ENCODE results near the gene DDX31. TPM values are rescaled to one million over a fixed set of nuclear protein-coding genes. Genes with fewer than 3 reads are reported as not detected.

DDX31 gene
- total RNA-seq, 1 experiment from 2014 or later = 28.4 TPM

DNA sequence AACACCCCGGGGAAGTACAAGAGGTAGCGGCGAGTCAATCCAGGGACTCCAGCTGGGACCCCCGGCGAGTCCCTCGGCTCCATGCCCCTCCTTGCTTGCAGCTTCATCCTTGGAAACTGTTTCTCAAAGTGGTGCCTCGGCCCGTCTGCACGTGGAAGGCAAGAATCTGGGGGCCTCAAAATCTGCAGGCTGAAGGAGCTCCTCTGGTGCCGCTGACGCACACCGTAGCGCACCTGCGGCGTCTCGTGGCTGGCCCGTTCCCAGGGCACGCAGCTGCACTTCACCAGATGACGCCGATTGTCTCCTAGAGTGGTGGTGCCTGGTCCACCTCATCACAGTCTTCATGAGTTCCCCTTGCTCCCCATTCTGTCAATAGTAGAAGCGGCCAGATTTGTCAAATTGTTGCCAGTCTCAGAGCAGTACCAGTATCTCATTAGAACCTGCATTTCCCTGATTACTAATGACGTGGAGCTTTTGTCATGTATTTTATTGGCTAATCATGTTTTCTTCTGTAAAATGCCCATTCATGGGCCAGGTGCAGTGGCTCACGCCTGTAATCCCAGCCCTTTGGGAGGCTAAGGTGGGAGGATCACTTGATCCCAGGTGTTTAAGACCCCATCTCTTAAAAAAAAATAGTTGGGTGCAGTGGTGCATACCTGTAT is 39.1 kb upstream of the DDX31 start:
- no peaks in the 10 kb centered on the region for H3K79me2 ChIP-seq (ENCODE audit: insufficient read depth, low read length)
- no peak overlapping the region for H2BK120ac ChIP-seq (ENCODE audit: low read depth, low read length, poor library complexity, severe bottlenecking)
- no peak overlapping the region for H2AFZ ChIP-seq (ENCODE audit: low read length)
- no peak overlapping the region for H2AK5ac ChIP-seq (ENCODE audit: insufficient read length, low read length)
- H4K20me1 ChIP-seq (ENCODE audit: control insufficient read depth, insufficient read depth, insufficient read length) = no peaks in the 10 kb centered on the region
- no peaks in the 10 kb centered on the region for H3K4me1 ChIP-seq (ENCODE audit: insufficient read depth, low read length)
- H2BK20ac ChIP-seq (ENCODE audit: low read depth, low read length, poor library complexity, severe bottlenecking) = no peak overlapping the region
- no peak overlapping the region for H3K18ac ChIP-seq (ENCODE audit: insufficient read length, low read depth, low read length)
- no peak overlapping the region for H2BK12ac ChIP-seq (ENCODE audit: insufficient read length, low read depth, low read length)
- WGBS (ENCODE audit: extremely low coverage, insufficient read length, low lambda C conversion rate) = no CpG with 5 or more reads among the region's 23 CpGs
- H2BK15ac ChIP-seq (ENCODE audit: low read depth, low read length) = no peak overlapping the region
- H4K91ac ChIP-seq (ENCODE audit: insufficient read length, low read depth, low read length) = no peak overlapping the region
- DNase-seq = no peak
- no peaks in the 10 kb centered on the region for H3K79me1 ChIP-seq (ENCODE audit: insufficient read depth, low read depth, low read length, poor library complexity, severe bottlenecking)
- no peak overlapping the region for H3T11ph ChIP-seq (ENCODE audit: low read length)
- H4K8ac ChIP-seq (replicated peaks; ENCODE audit: insufficient read length, low read depth, low read length) = no peak overlapping the region
- no peak overlapping the region for H3K4ac ChIP-seq (ENCODE audit: low read depth, low read length)
- H3K23ac ChIP-seq (ENCODE audit: insufficient read length, low read depth, low read length) = no peak overlapping the region
- Mint-ChIP-seq H3K27me3 (ENCODE audit: low read depth) (peaks cover 16% of the 10 kb centered on the region), H3K9me3 (peaks cover 2 to 12% of the 10 kb centered on the region in 2 experiments), H3K4me3 (no peak overlapping the region), H3K4me1 (no peaks in the 10 kb centered on the region), H3K27ac (no peak overlapping the region), H3K36me3 (ENCODE audit: insufficient read depth in 1 of 3, low read depth in 3 of 3) (no peaks in the 10 kb centered on the region)
- no peak overlapping the region for H3K56ac ChIP-seq (ENCODE audit: insufficient read length, low read depth, low read length)
- no peak overlapping the region for H3K14ac ChIP-seq (ENCODE audit: insufficient read depth, low read length)
- no peak overlapping the region for H3K9ac ChIP-seq (ENCODE audit: extremely low read depth, insufficient read length, low read length)
- H3K9me3 ChIP-seq (ENCODE audit: control insufficient read depth, low read depth, low read length) = no peaks in the 10 kb centered on the region
- TF ChIP-seq, protein P1, sequence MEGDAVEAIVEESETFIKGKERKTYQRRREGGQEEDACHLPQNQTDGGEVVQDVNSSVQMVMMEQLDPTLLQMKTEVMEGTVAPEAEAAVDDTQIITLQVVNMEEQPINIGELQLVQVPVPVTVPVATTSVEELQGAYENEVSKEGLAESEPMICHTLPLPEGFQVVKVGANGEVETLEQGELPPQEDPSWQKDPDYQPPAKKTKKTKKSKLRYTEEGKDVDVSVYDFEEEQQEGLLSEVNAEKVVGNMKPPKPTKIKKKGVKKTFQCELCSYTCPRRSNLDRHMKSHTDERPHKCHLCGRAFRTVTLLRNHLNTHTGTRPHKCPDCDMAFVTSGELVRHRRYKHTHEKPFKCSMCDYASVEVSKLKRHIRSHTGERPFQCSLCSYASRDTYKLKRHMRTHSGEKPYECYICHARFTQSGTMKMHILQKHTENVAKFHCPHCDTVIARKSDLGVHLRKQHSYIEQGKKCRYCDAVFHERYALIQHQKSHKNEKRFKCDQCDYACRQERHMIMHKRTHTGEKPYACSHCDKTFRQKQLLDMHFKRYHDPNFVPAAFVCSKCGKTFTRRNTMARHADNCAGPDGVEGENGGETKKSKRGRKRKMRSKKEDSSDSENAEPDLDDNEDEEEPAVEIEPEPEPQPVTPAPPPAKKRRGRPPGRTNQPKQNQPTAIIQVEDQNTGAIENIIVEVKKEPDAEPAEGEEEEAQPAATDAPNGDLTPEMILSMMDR (conservative IDR thresholded peaks at IDR 0.05) = no peak
- no peaks in the 10 kb centered on the region for H3K23me2 ChIP-seq (ENCODE audit: insufficient read length, low read depth, low read length, poor library complexity, severe bottlenecking)
- H3K27me3 ChIP-seq (ENCODE audit: insufficient read depth, low read length) = no peaks in the 10 kb centered on the region
- H3K27ac ChIP-seq (ENCODE audit: insufficient read length, low read depth, low read length) = no peak overlapping the region
- H3K4me2 ChIP-seq (ENCODE audit: insufficient read depth, insufficient read length, low read length) = no peak overlapping the region
- H2BK5ac ChIP-seq (ENCODE audit: insufficient read length, low read length) = no peak overlapping the region
- H4K5ac ChIP-seq (ENCODE audit: insufficient read length, low read depth, low read length) = no peak overlapping the region
